GM12878 (cell line): Measurements from ENCODE around the gene PADI1. TPM values are rescaled to one million over a fixed set of nuclear protein-coding genes. Genes with fewer than 3 reads are reported as not detected.

Source experiments
- ATAC-seq: fragments of 200-7000 bp; cut with Tn5 transposase; 3 replicates; pipeline ENCODE4 v1.9.1; 2020; ENCODE audit warnings: mild to moderate bottlenecking, moderate library complexity
- BruUV-seq: library from RNA; stranded (reverse); fragments of 400-500 nt; replicated peaks from 2 replicates; lab custom pipeline; 2021; lab: Mats Ljungman, UMichigan
- CTCF ChIA-PET: fragments of 300-600 bp; sonication (Branson Sonifier 250); formaldehyde crosslinking; extraction: SDS; loops from one replicate; lab custom pipeline; 2021; ENCODE audit warnings: inconsistent platforms; lab: Yijun Ruan, JAX
- POLR2A ChIA-PET: fragments of 350-600 bp; formaldehyde crosslinking; extraction: SDS; loops from one replicate; lab custom pipeline; 2021; ENCODE audit warnings: inconsistent platforms; lab: Charles Lee
- RAD21 ChIA-PET: fragments of 300-600 bp; sonication (Branson Sonifier 250); formaldehyde crosslinking; loops from one replicate; lab custom pipeline; 2023; ENCODE audit warnings: antibody characterized with exemption; ENCODE audit not compliant: unreplicated experiment; lab: Charles Lee
- SMC1A ChIA-PET: fragments of 300-600 bp; sonication (Branson Sonifier 250); formaldehyde crosslinking; loops from one replicate; lab custom pipeline; 2023; ENCODE audit not compliant: unreplicated experiment, uncharacterized antibody; lab: Charles Lee
- DNase-seq: peaks from one replicate; pipeline ENCODE4 v3.0.0-alpha.2; 2011; ENCODE audit warnings: low read depth, low spot score
- FAIRE-seq: peaks from 3 replicates; lab custom pipeline; 2011; peaks lifted over from hg19 to GRCh38; lab: Jason Lieb, UNC
- H2AFZ ChIP-seq: 2 replicates; pipeline ENCODE4 v1.6.0; 2011; ENCODE audit warnings: low read depth, low read length, control low read depth; ENCODE audit not compliant: control insufficient read depth
- H3K27ac ChIP-seq: 2 replicates; pipeline ENCODE4 v1.5.1; 2011; ENCODE audit warnings: control low read depth; ENCODE audit not compliant: control insufficient read depth, insufficient read depth
- H3K27me3 ChIP-seq, 2 experiments: replicated peaks in 1 of 2; 2 replicates each; pipeline versions ENCODE4 v1.6.0 to v1.6.1; 2011; ENCODE audit warnings: low read length in 1 of 2; ENCODE audit not compliant: control insufficient read depth in 2 of 2, insufficient read depth in 2 of 2
- H3K36me3 ChIP-seq, 2 experiments: 2 replicates each; pipeline ENCODE4 v1.5.1; 2011; ENCODE audit warnings: low read length in 1 of 2; ENCODE audit not compliant: control insufficient read depth in 2 of 2, insufficient read depth in 2 of 2
- H3K4me1 ChIP-seq: 2 replicates; pipeline ENCODE4 v1.6.1; 2011; ENCODE audit warnings: mild to moderate bottlenecking, low read length, moderate library complexity, mixed read lengths; ENCODE audit not compliant: control insufficient read depth, insufficient read depth
- H3K4me2 ChIP-seq: 2 replicates; pipeline ENCODE4 v1.6.0; 2011; ENCODE audit warnings: control low read depth; ENCODE audit not compliant: control insufficient read depth, insufficient read depth
- H3K4me3 ChIP-seq: fragments of 200-600 bp; sonication (generic); 2 replicates; pipeline ENCODE4 v1.5.1; 2016
- H3K79me2 ChIP-seq: 2 replicates; pipeline ENCODE4 v1.6.0; 2011; ENCODE audit warnings: low read length; ENCODE audit not compliant: control insufficient read depth, insufficient read depth
- H3K9ac ChIP-seq: 2 replicates; pipeline ENCODE4 v1.8.0; 2011; ENCODE audit warnings: low read length, control low read depth, mixed read lengths; ENCODE audit not compliant: control insufficient read depth, insufficient read depth
- H3K9me3 ChIP-seq: replicated peaks from 3 replicates; pipeline ENCODE4 v1.5.1; 2011; ENCODE audit warnings: mild to moderate bottlenecking, low read length; ENCODE audit not compliant: control insufficient read depth, insufficient read depth
- H4K20me1 ChIP-seq: 2 replicates; pipeline ENCODE4 v1.6.0; 2011; ENCODE audit not compliant: control insufficient read depth, insufficient read depth
- BHLHE40 ChIP-seq, 2 experiments: fragments of 450-650 bp in 1 of 2; IDR thresholded peaks; 2 replicates each; pipeline ENCODE4 v1.6.1; 2011 to 2017; ENCODE audit warnings: low read depth in 2 of 2, borderline replicate concordance in 1 of 2, improper control_type of control experiment in 1 of 2, low read length in 1 of 2, mild to moderate bottlenecking in 1 of 2
- CEBPB ChIP-seq, 2 experiments: fragments of 150-350 bp in 1 of 2; IDR thresholded peaks; 2 replicates each; pipeline ENCODE4 v1.6.1; 2012 to 2014; ENCODE audit warnings: low read depth in 2 of 2, low read length in 2 of 2, borderline replicate concordance in 1 of 2, inconsistent platforms in 1 of 2
- CEBPZ ChIP-seq: fragments of 150-350 bp; IDR thresholded peaks from 2 replicates; pipeline ENCODE4 v1.6.1; 2016; ENCODE audit warnings: low read depth, low read length
- POLR2AphosphoS5 ChIP-seq: IDR thresholded peaks from 2 replicates; pipeline ENCODE4 v1.6.1; 2011; ENCODE audit warnings: mild to moderate bottlenecking, low read length, inconsistent platforms
- SMARCA5 ChIP-seq: fragments of 450-650 bp; IDR thresholded peaks from 2 replicates; pipeline ENCODE4 v1.6.1; 2017; ENCODE audit warnings: mild to moderate bottlenecking
- SMC3 ChIP-seq: IDR thresholded peaks from 2 replicates; pipeline ENCODE4 v1.6.1; 2011; ENCODE audit warnings: low read length, improper control_type of control experiment, borderline replicate concordance
- SUPT20H ChIP-seq: IDR thresholded peaks from 2 replicates; pipeline ENCODE4 v1.6.1; 2011; ENCODE audit warnings: low read depth, mild to moderate bottlenecking, low read length, moderate library complexity, borderline replicate concordance; ENCODE audit not compliant: control insufficient read depth
- TBL1XR1 ChIP-seq: IDR thresholded peaks from 2 replicates; pipeline ENCODE4 v1.6.1; 2012; ENCODE audit warnings: low read depth, low read length, improper control_type of control experiment
- USF2 ChIP-seq: IDR thresholded peaks from 2 replicates; pipeline ENCODE4 v1.6.1; 2011; ENCODE audit warnings: low read depth, low read length, improper control_type of control experiment, borderline replicate concordance
- ZBED1 ChIP-seq: IDR thresholded peaks from 2 replicates; pipeline ENCODE4 v1.6.1; 2016; ENCODE audit warnings: borderline replicate concordance
- ZBTB4 ChIP-seq: fragments of 450-650 bp; formaldehyde crosslinking; IDR thresholded peaks from 2 replicates; pipeline ENCODE4 v1.4.0; 2022; ENCODE audit warnings: mild to moderate bottlenecking, moderate library complexity
- ZNF217 ChIP-seq: fragments of 450-650 bp; IDR thresholded peaks from 2 replicates; pipeline ENCODE4 v1.6.1; 2017; ENCODE audit warnings: antibody characterized with exemption, mild to moderate bottlenecking
- whole genome bisulfite sequencing: methylation state at CpG from one replicate; pipeline ENCODE4 v1.1.6; 2016; ENCODE audit warnings: low lambda C conversion rate; ENCODE audit not compliant: insufficient replicate concordance, insufficient coverage; ENCODE audit errors: missing lambda C conversion rate; 5-methylcytosine and 5-hydroxymethylcytosine counted together
- in situ Hi-C: fragments of 300-500 bp; cut with MboI; formaldehyde crosslinking; loops from 9 replicates; pipeline ENCODE4 v1.14.3; 2018; ENCODE audit warnings: mixed read lengths
- intact Hi-C: fragments of 100-400 bp; cut with micrococcal nuclease; formaldehyde crosslinking; loops from one replicate; pipeline ENCODE4 v1.14.2; 2022; ENCODE audit not compliant: unreplicated experiment
- polyA plus RNA-seq, 11 experiments: library from polyadenylated mRNA; depleted of rRNA in 4 of 11; unstranded in 6 of 11; stranded (reverse) in 5 of 11; fragments of >200 nt; fragmentation: Nextera tagmentation in 4 of 11; fragmentation: Illumina TruSeq in 1 of 11; extraction: Ambion mirVana in 4 of 11; extraction: Trizol in 1 of 11; gene quantifications; 1 replicate in 1 of 11; 2 replicates in 10 of 11; pipeline versions ENCODE4 v1.2.1 to v1.2.3, GENCODE V29; 2011 to 2016; ENCODE audit warnings: inconsistent platforms in 2 of 11, missing spikeins in 2 of 11, low read depth in 1 of 11
- total RNA-seq, 4 experiments: library from RNA; depleted of rRNA in 3 of 4; stranded (reverse); fragments of >200 nt in 3 of 4; fragmentation: Illumina TruSeq in 1 of 4; extraction: Trizol in 1 of 4; gene quantifications; 2 replicates each; pipeline versions ENCODE4 v1.2.1 to v1.2.3, GENCODE V29; 2013 to 2021

The PADI1 gene
- total and polyA plus RNA-seq, 10 of the 15 experiments (the other 5 are each of a cell fraction or from before 2014, with no cell fraction given) = 0.05 TPM; not detected in 9

GRCh38 chr1:17246971-17247370, 42.0 kb downstream of the PADI1 start:
- in situ Hi-C loops = no loop called here

More at GRCh38 chr1:17246971-17247370, 42.0 kb downstream of the PADI1 start:
- Histone ChIP-seq H3K4me1 (peaks cover 3% of the 10 kb centered on the region; the same call in 1 of the 2 replicates), H3K27ac (no peak overlapping the region), H4K20me1 (no peaks in the 10 kb centered on the region), H3K79me2 (no peaks in the 10 kb centered on the region), H3K27me3 (no peaks in the 10 kb centered on the region; a peak in 1 of 4 replicates), H3K4me3 (no peak overlapping the region), H3K9ac (no peak overlapping the region), H3K36me3 (no peaks in the 10 kb centered on the region), H3K9me3 (no peaks in the 10 kb centered on the region), H2AFZ (no peak overlapping the region)
- FAIRE-seq (no peak), DNase-seq (no peak), ATAC-seq (peak; percentile 40)
- CTCF ChIA-PET = interaction anchor here (1.1 to 3.7 kb wide), 5 partner anchors 10 to 126 kb away, joined by 3 to 27 read pairs (median 10); no protein-coding TSS in a partner anchor
- SMC1A ChIA-PET = interaction anchor here (1.1 to 3.1 kb wide), 9 partner anchors 9 to 186 kb away, joined by 4 to 14 read pairs (median 5); no protein-coding TSS in a partner anchor
- intact Hi-C loops = no loop called here
- BruUV-seq = no TSS peak
- no peak for TF ChIP-seq TBL1XR1
- TF ChIP-seq CEBPB (IDR thresholded peaks at IDR 0.05; ENCODE audit: borderline replicate concordance in 1 of 2, low read depth in 2 of 2, low read length in 2 of 2) = no peak
- TF ChIP-seq CEBPZ = no peak
- no peak for TF ChIP-seq SUPT20H
- no peak for TF ChIP-seq SMC3
- TF ChIP-seq USF2 = no peak
- TF ChIP-seq ZBTB4 (CRISPR knock-in tag) = no peak
- no peak for TF ChIP-seq SMARCA5
- no peak for TF ChIP-seq POLR2AphosphoS5
- TF ChIP-seq BHLHE40 (IDR thresholded peaks at IDR 0.05; ENCODE audit: borderline replicate concordance in 1 of 2, low read depth in 2 of 2, low read length in 1 of 2) = no peak
- no peak for TF ChIP-seq ZBED1
- TF ChIP-seq ZNF217 = no peak
- TF ChIP-seq, all 136 proteins: peak for 0
- ChIA-PET RAD21 (interaction anchor here (0.6 to 3.4 kb wide), 6 partner anchors 9 to 126 kb away, joined by 3 to 18 read pairs (median 4); no protein-coding TSS in a partner anchor), POLR2A (interaction anchor here (0.6 kb wide), 1 partner anchor 115 kb away, joined by 4 read pairs; no protein-coding TSS in a partner anchor)
- WGBS = 18% methylated on average over 2 of the region's 2 CpGs
- no peak overlapping the region for H3K4me2 ChIP-seq
